ENCODE results near the gene C3orf18. TPM values are rescaled to one million over a fixed set of nuclear protein-coding genes. Genes with fewer than 3 reads are reported as not detected.
A peak's percentile ranks its signal among the peaks of the same experiment; 100 is the strongest.

Gene C3orf18
- total RNA-seq, 1 donor from 2014 or later, result 6.9 TPM

GRCh38 chr3:50572801-50573371, 5.3 kb upstream of the C3orf18 start:
- H3K9me3 ChIP-seq, result no peaks in the 10 kb centered on the region
- H3K36me3 ChIP-seq, result peaks cover 14% of the 10 kb centered on the region
- intact Hi-C loops (cut with DNase I), result loop anchor here (2.0 kb wide), 1 partner anchor 40 kb away; no protein-coding TSS in a partner anchor
- no peaks in the 10 kb centered on the region for H3K27me3 ChIP-seq
- H3K4me1 ChIP-seq, result peaks cover 33% of the 10 kb centered on the region
- TF ChIP-seq CTCF (IDR thresholded peaks at IDR 0.05), result no peak
- ATAC-seq (no peak), DNase-seq (no peak)
- H3K4me3 ChIP-seq, result no peak overlapping the region
- peak overlapping the region; percentile 42 for H3K27ac ChIP-seq

DNA sequence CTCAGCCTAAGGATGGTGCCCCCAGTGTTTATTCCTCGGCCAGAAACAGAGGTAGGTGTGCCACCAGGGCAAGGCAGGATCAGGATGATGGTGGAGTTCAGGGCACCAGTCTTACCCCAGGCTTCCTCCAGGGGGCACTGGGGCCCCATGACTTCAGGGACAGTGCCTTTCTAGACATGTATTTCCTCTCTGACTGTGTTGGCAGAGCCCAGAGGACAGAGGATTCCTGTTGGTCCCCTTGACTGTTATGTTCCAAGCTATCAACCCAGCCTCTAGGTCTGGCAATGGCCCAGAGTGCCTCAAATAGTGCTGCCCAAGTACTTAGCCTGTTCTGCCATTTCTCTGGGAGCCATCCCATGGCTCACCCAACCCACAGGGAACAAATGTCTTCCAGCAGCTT, 4.6 kb upstream of the C3orf18 start:
- ATAC-seq, result peak; percentile 66
- Histone ChIP-seq H3K36me3 (peaks cover 7% of the 10 kb centered on the region), H3K27me3 (no peaks in the 10 kb centered on the region), H3K27ac (peak overlapping the region; percentile 42), H3K9me3 (no peaks in the 10 kb centered on the region), H3K4me3 (no peak overlapping the region), H3K4me1 (peaks cover 37% of the 10 kb centered on the region)
- peak; percentile 87 for DNase-seq
- peak; percentile 95 for TF ChIP-seq CTCF (IDR thresholded peaks at IDR 0.05)
- intact Hi-C loops (cut with DNase I), result loop anchor here (2.0 kb wide), 1 partner anchor 41 kb away; no protein-coding TSS in a partner anchor

DNA sequence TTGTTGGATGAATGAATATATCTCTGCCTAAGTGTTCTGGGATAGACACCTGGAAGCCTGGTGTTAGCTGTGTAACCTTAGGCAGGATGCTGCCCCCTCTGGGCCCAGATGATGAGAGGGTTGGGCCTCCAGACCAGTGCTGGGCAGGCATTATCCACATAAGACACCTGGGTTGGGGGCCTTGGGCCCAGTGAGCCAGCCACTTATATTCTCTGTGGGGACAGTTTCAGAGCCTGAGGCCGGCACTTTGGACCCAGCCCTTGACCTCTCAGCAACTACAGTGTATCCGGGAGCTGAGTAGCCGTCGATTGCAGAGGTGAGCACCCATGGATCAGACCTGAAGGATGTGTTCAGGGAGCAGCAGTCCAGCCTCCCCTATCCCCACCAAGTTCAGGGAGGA, 3.9 kb upstream of the C3orf18 start:
- intact Hi-C loops (cut with DNase I), result no loop called here
- Histone ChIP-seq H3K27me3 (no peaks in the 10 kb centered on the region), H3K4me3 (no peak overlapping the region), H3K27ac (no peak overlapping the region), H3K9me3 (no peaks in the 10 kb centered on the region), H3K4me1 (peaks cover 43% of the 10 kb centered on the region), H3K36me3 (peaks cover under 1% of the 10 kb centered on the region)
- no peak for DNase-seq
- TF ChIP-seq CTCF (IDR thresholded peaks at IDR 0.05), result no peak
- no peak for ATAC-seq

DNA sequence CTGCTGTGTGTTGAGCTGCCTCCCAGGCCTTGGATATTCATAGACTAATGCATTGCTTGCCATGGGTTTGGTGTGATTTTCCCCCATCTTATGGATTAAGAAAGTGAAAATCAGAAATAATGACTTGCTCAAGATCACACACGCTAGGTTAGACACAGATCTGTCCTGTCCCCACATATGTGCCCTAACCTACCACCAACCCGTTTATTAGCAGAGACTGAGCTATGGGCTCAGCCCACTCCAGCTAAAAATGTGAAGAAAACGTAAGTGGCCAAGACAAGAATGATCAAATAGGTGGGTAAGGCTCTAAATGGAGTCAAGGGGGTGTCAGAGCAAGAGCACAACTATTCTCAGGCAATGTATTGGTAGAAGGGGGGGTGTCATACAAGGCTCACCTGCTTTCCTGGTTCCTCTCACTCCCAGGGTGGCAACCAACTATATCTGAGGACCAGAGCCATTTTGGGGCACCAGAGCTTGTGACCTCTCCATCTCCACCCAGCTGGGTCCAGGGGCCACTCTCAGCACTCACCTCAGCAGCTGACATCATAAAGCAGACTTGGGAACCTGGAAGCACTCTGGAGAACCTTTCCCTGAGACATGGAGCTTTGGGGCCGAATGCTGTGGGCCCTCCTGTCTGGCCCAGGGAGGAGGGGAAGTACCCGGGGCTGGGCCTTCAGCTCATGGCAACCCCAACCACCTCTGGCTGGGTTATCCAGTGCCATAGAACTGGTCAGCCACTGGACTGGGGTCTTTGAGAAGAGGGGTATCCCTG, 3.1 kb upstream of the C3orf18 start:
- Histone ChIP-seq H3K4me3 (no peak overlapping the region), H3K27ac (no peak overlapping the region), H3K9me3 (no peaks in the 10 kb centered on the region), H3K27me3 (no peaks in the 10 kb centered on the region), H3K4me1 (peaks cover 43% of the 10 kb centered on the region), H3K36me3 (no peaks in the 10 kb centered on the region)
- intact Hi-C loops (cut with DNase I), result no loop called here
- DNase-seq (no peak), ATAC-seq (no peak)
- TF ChIP-seq CTCF (IDR thresholded peaks at IDR 0.05), result no peak

DNA sequence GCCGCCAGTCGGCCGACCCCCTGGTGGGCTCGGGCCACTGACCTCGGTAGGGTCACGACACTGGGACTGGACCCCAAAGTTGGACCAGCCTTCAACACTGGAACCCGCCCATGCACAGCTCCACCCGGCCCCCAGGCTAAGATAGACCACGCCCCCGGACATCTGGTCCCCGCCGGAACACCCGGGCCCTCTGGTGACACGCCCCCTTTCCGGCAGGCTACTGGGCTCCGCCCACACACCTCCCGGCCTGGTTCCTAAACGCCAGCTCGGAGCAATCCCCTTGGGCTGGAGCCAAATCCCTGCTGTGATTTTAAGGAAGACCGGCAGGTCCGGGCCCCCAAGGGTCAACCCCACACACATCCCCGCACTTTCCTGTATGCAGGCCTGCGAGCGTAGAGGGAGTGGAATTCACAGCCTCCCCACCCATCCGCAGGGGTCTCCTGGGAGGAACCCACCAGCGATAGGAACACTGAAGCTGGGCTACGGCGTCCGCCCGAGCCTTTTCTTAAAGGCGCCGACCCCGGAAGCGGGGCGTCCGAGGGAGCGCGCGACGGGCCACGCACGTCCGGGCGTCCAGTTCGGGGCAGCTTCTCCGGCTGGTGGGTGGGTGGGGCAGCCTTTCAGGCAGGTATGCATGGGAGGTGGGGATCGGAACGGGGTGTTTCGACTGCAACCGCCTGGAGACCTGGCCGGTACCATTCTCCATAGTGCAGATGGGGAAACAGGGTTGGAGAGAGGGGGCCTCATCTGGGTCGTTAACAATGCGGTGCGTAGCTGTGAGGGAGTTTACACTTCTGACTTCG, 1.6 kb upstream of the C3orf18 start, which contains the start of gene HEMK1:
Gene HEMK1, plus strand, starts transcription at position 576 of the 803 bp plus-strand sequence. CDS start 1,583 bp downstream, outside the sequence.
- H3K36me3 ChIP-seq, result no peaks in the 10 kb centered on the region
- H3K4me3 ChIP-seq, result peak within 1 kb of the TSS; percentile 80
- no peaks in the 10 kb centered on the region for H3K27me3 ChIP-seq
- H3K4me1 ChIP-seq, result peaks cover 38% of the 10 kb centered on the region
- no peak for TF ChIP-seq CTCF (IDR thresholded peaks at IDR 0.05)
- peak; percentile 99 for DNase-seq
- peak within 1 kb of the TSS; percentile 92 for H3K27ac ChIP-seq
- H3K9me3 ChIP-seq, result no peaks in the 10 kb centered on the region
- intact Hi-C loops (cut with DNase I), result no loop called here
- peak; percentile 88 for ATAC-seq

Measured in upper lobe of right lung (tissue), 1 donor.